ENCODE measurements around the gene KIAA1755. TPM values are rescaled to one million over a fixed set of nuclear protein-coding genes. Genes with fewer than 3 reads are reported as not detected.
"Not testable (repeated sequence)": the region's sequence is repeated elsewhere in the genome, so short reads cannot be mapped to it uniquely, and the experiment has no call there.

KIAA1755 gene
- polyA plus RNA-seq, 10 donors, result 4.5 to 24.0 (median 9.9) TPM

DNA sequence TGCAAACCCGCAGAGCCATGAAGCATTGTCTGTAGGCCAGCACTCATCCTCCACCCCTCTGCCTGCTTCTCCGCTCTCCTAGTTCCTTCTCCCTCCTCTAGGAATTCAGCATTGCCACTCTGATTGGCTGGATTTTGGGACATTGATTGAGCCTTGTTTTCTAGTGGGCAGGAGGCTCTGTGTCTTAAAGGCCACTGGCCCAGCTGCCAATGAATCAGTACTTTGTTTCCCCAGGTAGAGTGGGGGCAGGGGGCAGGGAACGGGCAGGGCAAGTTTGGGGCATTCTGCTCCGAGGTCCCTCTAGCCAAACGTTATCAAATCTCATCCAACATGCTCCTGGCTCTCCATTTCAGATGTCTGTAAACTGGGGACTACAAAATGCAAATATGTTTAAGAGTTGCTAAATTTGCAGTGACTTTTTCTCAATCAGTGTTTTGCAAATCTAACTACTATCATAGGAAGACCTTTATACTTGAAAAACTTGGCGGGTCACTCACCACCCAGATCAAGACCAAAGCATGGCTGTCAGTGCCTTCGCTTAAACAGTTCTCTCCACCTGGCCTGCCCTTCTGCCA is 33.0 kb upstream of the KIAA1755 start:
- DNase-seq, result no peak

DNA sequence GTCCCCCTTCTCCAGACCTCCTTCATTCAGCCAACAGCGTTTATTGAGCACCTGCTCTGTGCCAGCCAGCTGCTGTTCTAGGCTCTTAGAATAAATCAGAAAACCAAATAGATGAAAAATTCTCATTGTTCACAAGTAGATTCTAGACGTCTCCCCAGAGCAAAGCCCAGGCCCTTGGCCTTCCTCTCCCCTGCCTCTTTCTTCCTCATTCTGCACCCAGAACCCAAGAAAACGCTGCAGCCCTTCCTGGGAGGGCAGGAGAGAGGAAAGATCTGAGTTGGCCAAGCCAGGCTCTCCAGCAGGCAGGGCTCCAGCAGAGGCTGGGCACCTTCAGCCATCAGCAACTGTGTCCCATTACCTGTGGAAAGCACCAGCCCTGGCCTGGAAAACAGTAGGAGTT is 31.4 kb upstream of the KIAA1755 start:
- DNase-seq, result no peak

DNA sequence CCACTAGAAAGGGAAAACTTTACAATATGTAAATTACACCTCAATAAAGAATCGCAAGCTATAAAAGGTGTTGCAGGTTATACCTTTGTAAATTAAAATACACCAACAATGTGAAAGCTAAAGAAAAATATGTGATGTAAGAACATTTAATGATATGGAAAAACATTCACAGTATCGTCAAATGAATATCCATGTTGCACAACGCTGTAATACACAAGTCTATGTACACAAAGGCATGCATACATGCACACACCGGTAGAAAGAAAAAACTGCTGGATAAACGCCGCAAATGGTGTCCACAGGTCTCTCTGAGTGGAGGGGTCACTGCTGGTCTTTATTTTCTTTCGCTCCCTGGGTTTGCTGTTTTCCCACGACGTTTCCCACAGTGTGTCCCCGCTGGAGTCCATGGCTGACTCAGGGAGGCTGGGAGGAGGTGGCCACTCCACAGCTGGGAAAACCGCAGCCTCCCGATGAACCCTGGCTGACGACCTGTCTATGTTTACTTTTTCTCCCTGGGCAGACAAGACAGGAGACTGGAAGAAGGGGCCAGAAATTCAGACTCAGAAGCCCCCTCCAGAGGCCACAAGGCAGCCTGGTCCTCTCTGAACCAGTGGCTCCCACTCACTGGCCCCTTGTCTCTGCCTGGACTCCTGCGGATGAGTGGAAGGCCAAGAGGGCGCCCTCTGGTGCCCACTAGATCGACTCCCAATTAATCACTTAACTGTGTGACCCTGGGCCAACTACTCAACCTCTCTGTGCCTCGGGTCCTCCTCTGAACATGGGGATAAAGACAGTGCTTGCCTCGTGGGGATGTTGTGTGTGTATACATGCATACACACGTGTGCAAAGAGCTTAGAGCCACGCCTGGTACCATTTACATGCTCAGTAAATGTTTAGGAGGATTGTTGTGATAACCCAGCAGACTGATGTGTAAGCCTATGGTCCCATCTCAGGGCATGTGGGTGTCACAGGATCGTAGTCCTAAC is 30.6 kb upstream of the KIAA1755 start:
- peak in 1 of 3 donors; percentile 49 for DNase-seq

DNA sequence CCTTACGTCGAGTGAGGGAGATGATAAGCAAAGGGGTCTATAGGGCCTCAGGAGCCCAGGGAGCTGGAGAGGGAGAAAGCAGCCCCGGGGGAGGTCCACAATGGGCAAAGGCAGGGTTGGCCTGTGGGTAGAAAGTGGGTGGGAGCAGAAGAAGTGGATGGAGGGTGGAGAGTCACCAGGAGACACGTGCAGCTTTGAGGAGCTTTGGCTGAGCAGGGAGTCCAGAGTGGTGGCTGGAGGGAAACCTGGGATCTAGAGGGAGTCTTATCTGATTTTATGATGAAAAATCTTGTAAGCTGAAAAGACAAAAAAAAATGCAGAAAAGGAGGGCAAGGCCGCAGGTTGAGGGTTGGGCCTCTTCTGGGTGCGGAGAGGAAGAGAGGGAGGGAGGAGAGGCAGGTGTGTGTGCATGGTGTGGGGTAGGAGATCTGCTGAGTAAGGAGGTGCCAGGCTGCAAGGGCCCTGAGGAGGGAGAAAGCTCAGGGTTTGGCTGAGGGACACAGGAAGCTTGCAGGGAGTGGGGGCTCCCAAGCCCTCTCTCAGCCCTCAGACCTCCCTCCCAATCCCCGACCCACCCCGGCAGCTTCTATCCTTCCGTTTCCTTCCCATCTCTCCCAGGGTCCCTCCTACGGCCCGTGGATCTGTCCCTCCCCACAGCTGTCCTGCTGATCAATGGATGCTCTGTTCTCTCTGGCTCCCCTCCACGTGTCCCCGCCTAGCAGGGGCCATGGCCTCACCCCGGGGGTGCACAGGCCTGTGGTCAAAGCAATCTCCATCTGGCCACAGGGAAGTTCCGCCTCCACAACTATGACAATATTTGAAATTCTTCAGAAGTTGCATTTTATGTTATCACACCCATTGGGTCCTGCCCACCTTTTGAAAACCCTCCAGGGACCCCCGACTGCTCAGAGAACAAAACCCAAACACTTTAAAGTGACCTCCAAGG is 26.3 kb upstream of the KIAA1755 start:
- peak in 1 of 3 donors; percentile 76 for DNase-seq

DNA sequence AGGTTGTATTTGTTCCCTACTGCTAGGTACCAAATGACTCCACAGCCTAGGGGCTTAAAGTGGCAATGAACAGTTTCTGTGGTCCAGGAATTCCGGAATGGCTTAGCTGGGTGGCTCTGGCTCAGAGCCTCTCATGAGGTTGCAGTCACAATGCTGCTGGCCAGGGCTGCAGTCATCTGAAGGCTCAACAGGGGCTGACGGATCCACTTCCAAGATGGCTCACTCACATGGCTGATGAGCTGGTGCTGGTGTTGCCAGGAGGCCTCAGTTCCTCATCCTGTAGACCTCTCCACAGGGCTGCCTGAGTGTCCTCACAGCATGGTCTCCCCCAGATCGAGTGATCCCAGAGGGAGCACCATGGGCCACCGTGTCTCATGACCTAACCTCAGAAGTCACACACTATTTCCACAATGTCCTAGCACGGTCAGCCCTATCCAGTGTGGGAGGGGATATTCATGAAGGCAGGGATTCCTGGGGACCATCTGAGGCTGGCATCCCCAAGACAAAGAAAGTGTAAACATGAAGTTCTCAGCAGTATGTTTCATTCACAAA is 24.4 kb upstream of the KIAA1755 start:
- DNase-seq, result no peak

DNA sequence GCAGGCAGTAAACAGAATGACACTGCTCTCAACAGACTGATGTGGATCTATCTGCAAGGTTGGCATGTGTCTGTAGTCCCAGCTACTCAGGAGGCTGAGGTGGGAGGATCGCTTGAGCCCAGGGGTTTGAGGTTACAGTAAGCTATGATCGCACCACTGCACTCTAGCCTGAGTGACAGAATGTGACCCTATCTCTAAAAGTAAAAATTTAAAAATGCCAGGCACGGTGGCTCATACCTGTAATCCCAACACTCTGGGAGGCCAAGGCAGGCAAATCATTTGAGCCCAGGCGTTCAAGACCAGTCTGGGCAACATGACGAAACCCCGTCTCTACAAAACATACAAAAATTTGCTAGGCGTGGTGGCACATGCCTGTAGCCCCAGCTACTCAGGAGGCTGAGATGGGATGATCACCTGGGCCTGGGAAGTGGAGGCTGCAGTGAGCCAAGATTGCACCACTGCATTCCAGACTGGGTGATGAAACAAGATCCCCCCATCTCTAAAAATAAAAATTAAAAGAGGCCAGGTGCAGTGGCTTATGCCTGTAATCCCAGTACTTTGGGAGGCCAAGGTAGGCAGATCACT is 23.6 kb upstream of the KIAA1755 start:
- DNase-seq, result not testable (repeated sequence)

DNA sequence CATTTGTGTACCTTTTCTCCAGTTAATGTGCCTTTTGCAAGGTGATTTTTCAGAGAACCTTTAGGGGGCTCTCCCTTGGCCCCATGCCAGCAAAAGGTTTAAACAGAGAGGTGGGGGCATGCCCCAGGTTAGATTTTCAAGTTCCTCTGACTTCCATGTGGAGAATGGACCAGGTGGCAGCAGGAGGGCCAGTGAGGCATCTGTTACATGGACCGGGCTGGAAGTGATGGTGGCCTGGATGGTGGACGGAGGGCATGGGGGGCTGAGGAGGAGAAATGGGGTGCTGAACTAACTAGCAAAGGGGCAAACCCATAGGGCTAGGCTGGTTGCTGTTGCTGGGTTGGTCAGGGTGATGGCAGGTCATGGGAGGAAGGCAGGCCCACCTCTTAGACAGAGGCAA is 22.7 kb upstream of the KIAA1755 start:
- DNase-seq, result no peak

DNA sequence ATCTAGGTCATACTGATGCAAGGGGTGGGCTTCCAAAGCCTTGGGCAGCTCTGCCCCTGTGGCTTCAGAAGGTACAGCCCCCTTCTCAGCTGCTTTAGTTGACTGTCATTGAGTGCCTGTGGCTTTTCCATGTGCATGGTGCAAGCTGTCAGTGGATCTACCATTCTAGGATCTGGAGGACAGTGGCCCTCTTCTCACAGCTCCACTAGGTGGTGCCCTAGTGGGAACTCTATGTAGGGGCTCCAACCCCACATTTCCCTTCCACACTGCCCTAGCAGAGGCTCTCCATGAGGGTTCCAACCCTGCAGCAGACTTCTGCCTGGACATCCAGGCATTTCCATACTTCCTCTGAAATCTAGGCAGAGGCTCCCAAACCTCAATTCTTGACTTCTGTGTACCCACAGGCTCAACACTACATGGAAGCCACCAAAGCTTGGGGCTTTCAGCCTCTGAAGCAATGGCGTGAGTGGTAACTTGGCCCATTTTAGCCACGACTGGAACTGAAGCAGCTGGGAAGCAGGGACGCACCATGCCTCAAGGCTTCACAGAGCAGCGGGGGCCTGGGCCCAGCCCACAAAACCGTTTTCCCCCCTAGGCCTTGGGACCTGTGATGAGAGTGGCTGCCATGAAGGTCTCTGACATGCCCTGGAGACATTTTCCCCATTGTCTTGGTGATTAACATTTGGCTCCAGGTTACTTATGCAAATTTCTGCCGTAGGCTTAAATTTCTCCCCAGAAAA is 20.8 kb upstream of the KIAA1755 start:
- not testable (repeated sequence) for DNase-seq

DNA sequence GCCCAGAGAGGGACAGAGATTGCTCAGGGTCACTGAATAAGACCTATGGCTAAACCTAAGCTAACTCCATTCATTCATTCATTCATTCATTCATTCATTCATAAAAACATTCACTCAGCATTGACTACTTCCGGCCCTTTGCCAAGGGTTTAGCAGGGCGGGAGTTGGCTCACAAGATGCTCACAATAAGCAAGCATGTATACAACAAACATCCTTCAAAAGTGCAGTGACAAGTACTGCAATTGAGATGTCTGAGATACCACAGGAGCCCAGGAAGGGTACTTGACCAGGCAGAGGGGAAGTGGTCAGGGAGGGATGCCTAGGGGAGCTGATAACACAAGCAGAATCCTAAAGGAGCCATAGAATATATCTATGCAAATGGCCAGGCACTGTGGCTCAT is 18.2 kb upstream of the KIAA1755 start:
- no peak for DNase-seq

DNA sequence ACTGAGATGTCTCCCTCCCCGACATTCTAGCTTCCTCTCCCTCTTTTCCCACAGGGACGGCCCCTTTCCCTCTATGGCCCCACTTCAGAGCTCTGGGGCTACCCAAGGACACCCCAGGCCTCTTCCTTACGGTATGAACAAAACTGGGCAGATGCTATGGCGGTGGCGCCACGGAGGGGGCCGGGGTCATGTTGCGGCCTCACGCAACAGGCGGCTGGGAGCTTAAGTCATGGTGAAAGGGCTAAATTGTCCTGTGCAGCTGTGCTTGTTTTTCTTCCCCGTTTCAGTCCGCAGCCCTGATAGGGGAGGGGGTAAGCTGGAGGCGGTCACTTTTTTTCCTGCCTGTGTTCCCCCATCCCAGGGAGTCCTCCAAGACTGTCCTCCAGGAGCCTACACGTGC is 17.6 kb upstream of the KIAA1755 start:
- peak in 1 of 3 donors; percentile 81 for DNase-seq

DNA sequence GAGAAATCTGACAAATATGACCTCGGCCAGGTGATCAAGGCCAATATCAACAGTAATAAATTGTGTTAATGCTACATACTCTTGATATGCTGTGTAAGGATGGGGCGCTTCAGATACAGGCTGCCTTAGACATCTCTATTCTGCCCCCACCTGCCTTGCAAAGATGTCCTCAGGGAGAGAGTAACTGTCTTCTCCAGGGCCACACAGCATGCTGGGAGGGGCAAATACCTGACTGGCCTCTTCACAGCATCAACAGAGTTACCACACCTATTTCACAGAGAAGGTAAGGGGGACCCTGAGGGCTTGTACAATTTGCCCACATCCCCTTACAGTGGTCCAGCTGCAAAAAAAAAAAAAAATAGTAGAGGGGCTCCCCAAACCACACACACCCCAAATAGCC is 17.2 kb upstream of the KIAA1755 start:
- DNase-seq, result no peak

DNA sequence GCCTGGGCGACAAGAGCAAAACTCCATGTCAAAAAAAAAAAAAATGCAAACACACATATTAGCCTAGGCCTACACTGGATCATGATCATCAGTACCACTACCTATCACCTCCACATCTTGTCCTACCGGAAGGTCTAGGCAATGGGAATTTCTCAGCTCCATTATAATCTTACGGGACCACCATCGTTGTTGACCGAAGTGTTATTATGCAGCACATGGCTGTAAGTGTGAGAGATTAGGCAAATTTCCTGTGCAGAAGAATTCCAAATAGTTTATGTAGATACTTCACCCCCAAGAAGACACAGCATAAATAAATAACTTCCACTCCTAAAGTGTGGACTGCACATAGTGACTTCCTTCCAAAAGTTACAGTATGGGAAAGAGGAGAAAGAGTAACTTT is 16.8 kb upstream of the KIAA1755 start:
- DNase-seq, result no peak

DNA sequence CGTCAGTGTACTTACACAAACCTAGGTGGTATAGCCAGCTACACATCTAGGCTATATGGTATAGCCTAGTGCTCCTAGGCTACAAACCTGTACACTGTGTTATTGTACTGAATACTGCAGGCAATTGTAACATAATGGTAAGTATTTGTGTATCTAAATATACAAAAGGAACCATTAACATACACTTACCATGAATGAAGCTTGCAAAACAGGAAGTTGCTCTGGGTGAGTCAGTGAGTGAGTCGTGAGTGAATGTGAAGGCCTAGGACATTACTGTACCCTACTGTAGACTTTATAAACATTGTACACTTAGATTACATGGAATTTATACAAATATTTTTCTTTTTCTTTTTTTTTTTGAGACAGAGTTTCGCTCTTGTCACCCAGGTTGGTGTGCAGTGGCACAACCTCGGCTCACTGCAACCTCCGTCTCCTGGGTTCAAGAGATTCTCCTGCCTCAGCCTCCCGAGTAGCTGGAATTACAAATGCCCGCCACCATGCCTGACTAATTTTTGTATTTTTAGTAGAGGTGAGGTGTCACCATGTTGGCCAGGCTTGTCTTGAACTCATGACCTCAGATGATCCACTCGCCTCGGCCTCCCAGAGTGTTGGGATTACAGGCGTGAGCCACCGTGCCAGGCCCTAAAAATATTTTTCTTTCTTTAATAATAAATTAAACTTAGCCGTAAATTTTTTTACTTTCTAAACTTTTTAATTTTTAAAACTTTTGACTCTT is 15.4 kb upstream of the KIAA1755 start:
- peak in 1 of 3 donors; percentile 55 for DNase-seq

DNA sequence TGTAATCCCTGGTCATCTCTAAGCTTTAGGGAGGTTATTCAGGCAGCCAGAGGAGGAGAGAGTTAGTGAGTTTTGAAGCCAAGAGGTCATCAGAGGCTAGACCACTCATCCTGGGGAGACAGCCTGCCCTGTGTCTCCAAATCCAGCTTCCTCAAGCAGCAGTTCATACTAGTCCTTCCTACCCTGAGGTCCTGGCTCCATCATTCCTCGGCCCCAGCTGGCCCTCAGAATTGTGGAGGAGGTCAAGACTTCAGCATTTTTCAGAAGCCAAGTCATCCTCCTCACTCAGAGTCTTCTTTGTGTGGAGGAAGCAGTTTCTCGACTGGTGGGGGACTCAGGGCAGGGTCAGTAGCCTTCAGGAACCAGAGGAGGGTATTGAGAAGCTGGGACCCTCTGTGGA is 12.4 kb upstream of the KIAA1755 start:
- DNase-seq, result no peak

DNA sequence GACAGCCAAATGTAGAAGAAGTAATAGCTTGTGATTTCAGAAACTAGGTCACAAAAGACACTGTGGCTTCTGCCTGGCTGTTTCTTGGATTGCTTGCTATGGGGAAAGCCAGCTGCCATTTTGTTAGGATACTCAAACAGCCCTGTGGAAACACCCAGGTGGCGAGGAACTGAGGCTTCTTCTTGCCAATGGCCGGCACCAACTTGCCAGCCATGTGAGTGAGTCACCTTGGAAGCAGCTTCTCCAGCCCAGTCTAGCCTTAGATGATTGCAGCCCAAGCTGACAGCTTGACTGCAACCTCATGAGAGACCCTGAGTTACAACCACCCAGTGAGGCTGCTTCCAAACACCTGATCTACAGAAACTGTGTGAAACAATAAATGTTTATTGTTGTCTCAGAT is 11.9 kb upstream of the KIAA1755 start:
- no peak for DNase-seq

DNA sequence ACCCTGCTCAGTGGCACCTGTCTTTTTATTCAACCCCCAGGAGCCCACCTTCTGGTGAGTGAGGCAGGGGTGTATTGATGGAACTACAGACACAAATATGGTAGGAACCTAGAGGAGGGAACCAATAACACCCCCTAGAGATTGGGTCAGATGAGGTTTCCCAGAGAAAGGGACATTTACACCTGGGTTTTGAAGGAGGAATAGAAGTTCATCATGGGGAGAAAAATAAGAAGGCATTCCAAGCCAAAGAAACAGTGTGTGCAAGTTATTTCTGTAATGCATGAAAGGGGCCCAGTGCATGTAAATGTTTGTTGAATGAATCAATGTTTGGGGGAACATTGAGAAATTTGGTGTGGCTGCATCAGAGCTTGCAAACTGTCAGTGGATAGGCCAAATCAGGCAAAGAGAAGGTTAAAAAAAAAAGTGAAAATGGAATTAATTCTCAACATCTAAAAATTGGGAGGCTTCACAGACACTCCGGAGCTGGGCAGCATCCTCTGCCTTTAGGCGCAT is 11.1 kb upstream of the KIAA1755 start:
- no peak for DNase-seq

DNA sequence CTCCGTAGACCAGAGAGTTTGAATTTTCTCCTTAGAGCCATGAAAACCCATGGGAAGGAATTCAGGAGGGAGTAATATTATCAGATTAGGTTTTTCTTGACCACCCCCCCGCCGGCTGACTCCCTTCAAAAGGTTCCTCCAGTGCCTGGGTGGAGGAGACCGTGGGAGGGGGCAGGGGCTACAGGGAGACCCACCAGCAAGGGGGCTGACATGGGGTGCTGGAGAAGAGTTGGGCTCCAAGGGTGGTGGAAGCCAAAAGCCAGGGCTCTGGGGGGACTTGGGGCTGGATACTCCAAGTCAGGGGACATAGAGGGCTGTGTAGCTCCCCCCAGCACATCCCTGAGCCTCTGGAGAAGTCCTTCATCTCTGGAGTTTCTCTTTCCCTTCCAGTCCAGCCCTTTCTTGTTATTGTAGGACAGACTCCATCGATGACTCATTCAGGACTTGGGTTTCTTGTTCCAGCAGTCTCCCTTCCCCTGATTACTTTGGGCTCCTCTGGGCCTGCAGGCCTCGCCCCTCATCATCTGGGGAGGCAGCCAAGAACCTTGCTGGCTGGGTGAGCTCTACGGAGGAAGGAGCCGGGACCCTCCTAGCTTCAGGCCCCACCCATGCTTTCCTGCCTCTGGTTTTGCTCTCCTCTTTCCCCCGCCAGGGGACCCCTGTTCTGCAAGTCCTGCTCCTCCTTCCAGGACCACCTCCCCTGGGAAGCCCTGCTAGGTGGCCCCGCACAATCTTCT is 10.5 kb upstream of the KIAA1755 start:
- DNase-seq, result peak; percentile 82 to 92 (median 90)

DNA sequence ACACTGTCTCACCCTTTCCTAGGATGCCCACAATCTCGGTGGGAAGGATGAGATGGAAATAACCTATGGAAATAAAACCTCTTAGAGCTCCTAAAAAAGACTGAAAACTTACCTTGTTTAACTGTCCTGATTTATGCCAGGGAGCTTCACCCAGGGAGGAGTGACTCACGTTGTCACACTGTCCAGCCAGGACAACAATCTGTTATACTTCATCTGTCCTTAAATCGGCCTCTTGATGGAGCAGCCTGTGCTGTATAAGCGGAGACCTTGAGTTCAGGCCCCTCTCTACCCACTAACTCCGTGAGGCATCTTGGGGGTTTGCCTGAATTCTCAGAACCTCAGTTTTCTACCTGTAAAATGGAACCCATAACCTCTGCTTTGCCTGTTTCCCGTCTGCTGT is 9.2 kb upstream of the KIAA1755 start:
- DNase-seq, result no peak

DNA sequence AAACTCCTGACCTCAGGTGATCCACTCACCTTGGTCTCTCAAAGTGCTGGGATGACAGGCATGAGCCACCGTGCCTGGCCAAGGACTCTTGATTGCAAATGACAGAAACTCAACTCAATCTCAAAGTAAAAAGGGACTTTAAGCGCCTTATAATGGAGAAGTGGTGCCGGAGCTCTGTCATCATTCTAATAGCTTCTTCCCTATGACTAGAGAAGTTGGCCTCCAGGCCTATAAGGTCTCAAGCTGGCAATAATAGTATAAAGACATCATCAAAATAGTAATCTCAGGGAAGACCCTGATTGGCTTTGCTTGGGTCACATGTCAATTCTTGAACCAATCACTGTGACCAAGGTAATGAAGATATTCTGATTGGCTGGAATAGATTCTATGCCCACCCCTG is 8.5 kb upstream of the KIAA1755 start:
- DNase-seq, result no peak

All from muscle of back (tissue), 11 donors.